Thyroid gland (tissue), 4 donors: ENCODE measurements around the gene ALKAL2.

ENCODE experiments used
- CTCF ChIP-seq, 6 experiments: fragments of 200-600 bp in 3 of 6; fragments of 450-650 bp in 3 of 6; sonication (generic) in 3 of 6; IDR thresholded peaks; one replicate each; pipeline ENCODE4 v1.5.1; 2016 to 2019; ENCODE audit warnings: antibody characterized with exemption in 6 of 6, mild to moderate bottlenecking in 2 of 6, inconsistent platforms in 1 of 6, moderate library complexity in 1 of 6
- POLR2A ChIP-seq, 2 donors: fragments of 450-650 bp; IDR thresholded peaks; one replicate each; pipeline ENCODE4 v1.6.1; 2017; ENCODE audit warnings: antibody characterized with exemption in 2 of 2, mild to moderate bottlenecking in 2 of 2, moderate library complexity in 1 of 2

- TF ChIP-seq CTCF (IDR thresholded peaks at IDR 0.05): no peak
- no peak for TF ChIP-seq POLR2A (IDR thresholded peaks at IDR 0.05)
Measured at GRCh38 chr2:278927-279320, 9.0 kb downstream of the ALKAL2 start.
